BE2C (cell line): ENCODE data around the gene TCF4.

ENCODE experiments used
- DNase-seq: peaks from one replicate; pipeline ENCODE4 v3.0.0-alpha.2; 2020
- H3K27me3 ChIP-seq: fragments of 250-450 bp; sonication (Bioruptor Pico); 2 replicates; pipeline ENCODE4 v1.5.1; 2020; ENCODE audit warnings: mild to moderate bottlenecking
- H3K36me3 ChIP-seq: fragments of 250-450 bp; sonication (Bioruptor Pico); 2 replicates; pipeline ENCODE4 v1.5.1; 2020; ENCODE audit warnings: mild to moderate bottlenecking
- H3K4me1 ChIP-seq: fragments of 250-450 bp; sonication (Bioruptor Pico); 2 replicates; pipeline ENCODE4 v1.5.1; 2020
- H3K4me3 ChIP-seq: 2 replicates; pipeline ENCODE4 v1.5.1; 2011; ENCODE audit warnings: low read depth, low read length
- H3K9me3 ChIP-seq: fragments of 250-450 bp; sonication (Bioruptor Pico); 2 replicates; pipeline ENCODE4 v1.5.1; 2020
- TF ChIP-seq, protein P1 (sequence below): IDR thresholded peaks from 2 replicates; pipeline ENCODE4 v1.5.1; 2012; ENCODE audit warnings: mild to moderate bottlenecking, low read depth, low read length

The TCF4 gene

DNA sequence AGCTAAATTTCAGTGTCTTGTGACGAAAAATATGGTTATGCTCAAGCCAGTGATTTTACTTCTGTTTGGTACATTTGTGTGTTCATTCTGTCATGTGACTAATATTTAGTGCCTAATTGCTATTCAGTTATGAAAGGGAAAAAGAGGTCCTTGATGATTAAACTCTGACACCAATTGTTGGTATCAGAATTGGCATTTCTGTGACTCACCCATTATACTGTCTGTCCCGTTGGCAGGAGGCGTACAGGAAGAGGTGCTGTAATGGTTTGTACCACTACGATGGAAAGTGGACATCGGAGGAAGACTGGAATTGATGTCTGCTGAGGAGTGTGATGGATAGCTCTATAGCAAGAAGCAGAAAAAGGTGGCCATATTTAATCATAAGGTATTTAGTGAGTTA is 318.4 kb downstream of the TCF4 start:
- Histone ChIP-seq H3K36me3 (peaks cover 92% of the 10 kb centered on the region), H3K27me3 (no peaks in the 10 kb centered on the region), H3K4me1 (no peaks in the 10 kb centered on the region; the same call in 1 of the 2 replicates), H3K9me3 (no peaks in the 10 kb centered on the region), H3K4me3 (no peak overlapping the region)
- TF ChIP-seq, protein P1, sequence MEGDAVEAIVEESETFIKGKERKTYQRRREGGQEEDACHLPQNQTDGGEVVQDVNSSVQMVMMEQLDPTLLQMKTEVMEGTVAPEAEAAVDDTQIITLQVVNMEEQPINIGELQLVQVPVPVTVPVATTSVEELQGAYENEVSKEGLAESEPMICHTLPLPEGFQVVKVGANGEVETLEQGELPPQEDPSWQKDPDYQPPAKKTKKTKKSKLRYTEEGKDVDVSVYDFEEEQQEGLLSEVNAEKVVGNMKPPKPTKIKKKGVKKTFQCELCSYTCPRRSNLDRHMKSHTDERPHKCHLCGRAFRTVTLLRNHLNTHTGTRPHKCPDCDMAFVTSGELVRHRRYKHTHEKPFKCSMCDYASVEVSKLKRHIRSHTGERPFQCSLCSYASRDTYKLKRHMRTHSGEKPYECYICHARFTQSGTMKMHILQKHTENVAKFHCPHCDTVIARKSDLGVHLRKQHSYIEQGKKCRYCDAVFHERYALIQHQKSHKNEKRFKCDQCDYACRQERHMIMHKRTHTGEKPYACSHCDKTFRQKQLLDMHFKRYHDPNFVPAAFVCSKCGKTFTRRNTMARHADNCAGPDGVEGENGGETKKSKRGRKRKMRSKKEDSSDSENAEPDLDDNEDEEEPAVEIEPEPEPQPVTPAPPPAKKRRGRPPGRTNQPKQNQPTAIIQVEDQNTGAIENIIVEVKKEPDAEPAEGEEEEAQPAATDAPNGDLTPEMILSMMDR: no peak
- DNase-seq: no peak

DNA sequence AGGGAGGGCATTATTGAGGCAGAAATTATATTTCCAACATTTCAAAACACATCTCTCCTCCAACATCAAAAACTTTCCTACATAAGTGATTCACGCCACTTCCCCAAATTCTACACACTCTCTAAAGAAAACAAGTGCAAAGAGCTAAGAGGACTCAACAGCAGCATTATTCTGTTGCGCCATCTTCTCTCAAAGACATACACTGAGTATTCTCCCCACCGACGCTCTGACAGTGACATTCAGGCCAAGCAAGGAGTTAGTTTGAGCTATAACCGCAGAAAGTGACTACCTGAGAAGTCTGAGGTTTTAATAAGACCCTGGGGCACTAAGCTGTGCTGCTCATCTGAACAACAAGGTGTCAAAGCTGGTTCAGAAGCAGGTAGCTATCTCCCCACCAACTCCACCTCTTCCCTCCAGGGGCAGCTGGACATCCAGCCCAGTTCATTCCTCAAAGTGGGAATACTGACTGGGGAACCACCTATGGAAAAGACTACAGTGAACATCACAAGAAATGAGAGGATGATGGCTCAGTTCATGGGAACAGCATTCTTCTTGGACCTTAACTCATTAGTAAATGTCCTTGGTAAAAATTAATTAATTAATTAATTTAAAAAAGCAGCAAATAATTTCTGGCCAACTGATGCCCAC is 319.2 kb downstream of the TCF4 start:
- Histone ChIP-seq H3K27me3 (no peaks in the 10 kb centered on the region), H3K9me3 (no peaks in the 10 kb centered on the region), H3K36me3 (peaks cover 88% of the 10 kb centered on the region), H3K4me1 (no peaks in the 10 kb centered on the region; the same call in 1 of the 2 replicates), H3K4me3 (no peak overlapping the region)
- DNase-seq: no peak
- TF ChIP-seq, protein P1: no peak

DNA sequence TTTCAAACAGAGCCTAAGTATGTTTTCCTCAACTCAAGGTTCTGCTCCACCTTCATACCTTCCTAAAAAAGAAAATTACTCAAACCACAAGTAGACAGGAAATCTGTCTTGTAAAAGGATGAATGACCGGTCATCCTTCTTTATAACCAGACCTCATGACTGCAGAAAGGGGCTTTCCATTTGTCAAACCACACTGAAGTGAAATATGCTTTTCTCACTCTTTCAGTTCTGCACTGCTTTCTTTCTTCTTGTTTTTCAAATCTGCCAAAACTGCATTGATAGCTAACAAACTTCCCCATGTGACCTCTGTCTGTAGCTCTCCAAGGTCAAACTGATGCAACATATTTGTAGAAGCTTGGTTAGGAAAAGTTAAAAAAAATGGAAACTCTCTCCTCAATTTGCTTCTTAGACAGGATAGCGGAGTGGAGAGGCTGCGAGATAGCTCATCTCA is 319.8 kb downstream of the TCF4 start:
- Histone ChIP-seq H3K4me1 (no peaks in the 10 kb centered on the region; the same call in 1 of the 2 replicates), H3K9me3 (no peaks in the 10 kb centered on the region), H3K36me3 (peaks cover 84% of the 10 kb centered on the region), H3K27me3 (no peaks in the 10 kb centered on the region), H3K4me3 (no peak overlapping the region)
- no peak for DNase-seq
- TF ChIP-seq, protein P1: no peak

DNA sequence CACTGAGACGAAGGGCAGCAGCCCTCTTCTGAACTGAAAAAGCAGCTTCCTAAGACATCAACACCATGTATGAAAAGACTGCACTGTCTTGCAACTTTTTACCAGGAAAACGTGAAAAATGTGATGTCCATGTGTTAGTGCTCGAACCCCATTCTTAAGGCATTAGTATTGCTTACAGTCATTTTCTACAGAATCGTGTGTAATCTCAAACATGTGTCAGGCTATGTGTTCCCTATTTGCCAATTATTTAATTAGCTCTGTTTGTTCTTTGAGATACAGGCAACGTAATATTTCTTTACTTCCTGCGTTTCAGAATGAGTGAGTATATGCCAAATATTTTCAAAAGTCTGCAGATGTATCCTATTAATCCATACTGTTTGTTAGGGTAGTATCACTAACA is 321.0 kb downstream of the TCF4 start:
- no peaks in the 10 kb centered on the region for H3K9me3 ChIP-seq
- H3K4me1 ChIP-seq: no peaks in the 10 kb centered on the region; the same call in 1 of the 2 replicates
- no peak overlapping the region for H3K4me3 ChIP-seq
- peaks cover 89% of the 10 kb centered on the region for H3K36me3 ChIP-seq
- no peaks in the 10 kb centered on the region for H3K27me3 ChIP-seq
- TF ChIP-seq, protein P1: no peak
- DNase-seq: no peak

DNA sequence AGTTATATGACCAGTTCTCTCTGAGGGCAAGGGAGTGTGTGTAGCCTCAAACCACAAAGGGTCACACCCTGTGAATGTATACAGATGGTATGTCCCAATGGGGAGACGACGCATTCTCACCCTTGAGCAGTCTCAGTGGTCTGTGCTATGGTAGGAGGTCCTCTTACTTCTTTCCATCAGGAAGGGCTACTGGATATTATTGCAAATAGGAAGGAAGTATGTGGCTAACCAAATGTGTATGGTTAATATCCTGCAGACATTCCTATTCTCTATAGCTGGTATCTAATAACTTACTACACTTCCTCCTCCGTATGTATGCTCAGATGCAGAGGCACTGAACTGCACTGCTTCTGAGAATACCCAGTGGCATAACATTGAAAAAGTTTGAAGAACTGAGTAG is 322.0 kb downstream of the TCF4 start:
- TF ChIP-seq, protein P1: no peak
- H3K27me3 ChIP-seq: no peaks in the 10 kb centered on the region
- no peaks in the 10 kb centered on the region; the same call in 1 of the 2 replicates for H3K4me1 ChIP-seq
- no peak overlapping the region for H3K4me3 ChIP-seq
- no peaks in the 10 kb centered on the region for H3K9me3 ChIP-seq
- DNase-seq: no peak
- H3K36me3 ChIP-seq: peaks cover 86% of the 10 kb centered on the region

DNA sequence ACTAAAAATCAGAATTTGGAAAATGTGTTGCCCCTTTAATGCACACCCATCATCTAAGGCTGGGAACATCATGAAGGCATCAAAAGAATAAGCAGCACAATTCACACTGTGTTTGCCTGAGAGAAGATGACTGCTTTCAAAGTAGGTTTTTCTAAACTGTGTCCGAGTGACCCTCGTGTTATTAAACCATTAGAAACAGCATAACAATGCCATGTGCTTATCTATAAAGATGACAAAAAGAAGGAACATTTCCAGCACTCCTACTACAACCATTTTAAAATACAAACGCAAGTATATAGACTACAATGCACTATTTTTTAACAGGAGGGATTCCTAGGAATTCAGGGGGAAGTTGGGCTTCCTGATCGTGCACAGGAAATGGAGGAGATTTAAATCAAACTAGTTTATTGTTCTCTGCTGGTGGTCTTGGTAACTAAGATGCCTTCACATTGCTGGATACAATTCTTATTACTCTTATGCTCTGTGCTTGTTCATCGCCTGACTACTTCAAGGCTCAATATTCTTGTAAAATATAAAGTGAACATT is 322.8 kb downstream of the TCF4 start:
- no peak for DNase-seq
- Histone ChIP-seq H3K4me3 (no peak overlapping the region), H3K27me3 (no peaks in the 10 kb centered on the region), H3K9me3 (no peaks in the 10 kb centered on the region), H3K36me3 (peaks cover 88% of the 10 kb centered on the region), H3K4me1 (no peaks in the 10 kb centered on the region; the same call in 1 of the 2 replicates)
- TF ChIP-seq, protein P1: no peak
